SJCRH30 (cell line): Measurements from ENCODE around the gene MYCBP2. TPM values are rescaled to one million over a fixed set of nuclear protein-coding genes. Genes with fewer than 3 reads are reported as not detected.
"Not testable (repeated sequence)": the region's sequence is repeated elsewhere in the genome, so short reads cannot be mapped to it uniquely, and the experiment has no call there.

Source experiments
- DNase-seq, 2 experiments: peaks; one replicate each; pipeline ENCODE4 v3.0.0-alpha.2; 2015 to 2020
- H3K27ac ChIP-seq: fragments of 250-450 bp; sonication (Bioruptor Pico); 2 replicates; pipeline ENCODE4 v1.5.1; 2020; ENCODE audit warnings: mild to moderate bottlenecking, moderate library complexity
- H3K27me3 ChIP-seq: fragments of 250-450 bp; sonication (Bioruptor Pico); 2 replicates; pipeline ENCODE4 v1.5.1; 2020; ENCODE audit warnings: mild to moderate bottlenecking, moderate library complexity
- H3K36me3 ChIP-seq: fragments of 250-450 bp; sonication (Bioruptor Pico); 2 replicates; pipeline ENCODE4 v1.5.1; 2020; ENCODE audit warnings: mild to moderate bottlenecking, moderate library complexity
- H3K4me1 ChIP-seq: fragments of 250-450 bp; sonication (Bioruptor Pico); 2 replicates; pipeline ENCODE4 v1.5.1; 2020; ENCODE audit warnings: mild to moderate bottlenecking, moderate library complexity
- H3K4me3 ChIP-seq: fragments of 250-450 bp; sonication (Bioruptor Pico); 2 replicates; pipeline ENCODE4 v1.5.1; 2020; ENCODE audit warnings: mild to moderate bottlenecking, moderate library complexity
- H3K9me3 ChIP-seq: fragments of 250-450 bp; sonication (Bioruptor Pico); replicated peaks from 2 replicates; pipeline ENCODE4 v1.5.1; 2020; ENCODE audit warnings: mild to moderate bottlenecking, moderate library complexity
- total RNA-seq: library from RNA; depleted of rRNA; stranded (reverse); fragments of >200 nt; shearing (Covaris generic); gene quantifications from 2 replicates; pipeline ENCODE4 v1.2.3, GENCODE V29; 2014

Gene MYCBP2
- total RNA-seq, 1 experiment from 2014 or later = 45.2 TPM

- no peak overlapping the region for H3K27ac ChIP-seq
- no peak overlapping the region for H3K4me3 ChIP-seq
- H3K9me3 ChIP-seq = no peaks in the 10 kb centered on the region
- no peaks in the 10 kb centered on the region for H3K27me3 ChIP-seq
- DNase-seq = no peak
- H3K36me3 ChIP-seq = no peaks in the 10 kb centered on the region
- no peaks in the 10 kb centered on the region for H3K4me1 ChIP-seq
Observed at GRCh38 chr13:77349365-77349764, 22.5 kb upstream of the MYCBP2 start.

- not testable (repeated sequence) for H3K36me3 ChIP-seq, H3K27me3 ChIP-seq, DNase-seq, H3K9me3 ChIP-seq, H3K27ac ChIP-seq, H3K4me3 ChIP-seq, H3K4me1 ChIP-seq
Observed at GRCh38 chr13:77347351-77347750, 20.5 kb upstream of the MYCBP2 start.

- H3K27me3 ChIP-seq = no peaks in the 10 kb centered on the region
- DNase-seq = no peak
- H3K4me1 ChIP-seq = no peaks in the 10 kb centered on the region
- no peak overlapping the region for H3K27ac ChIP-seq
- no peaks in the 10 kb centered on the region for H3K36me3 ChIP-seq
- H3K4me3 ChIP-seq = no peak overlapping the region
- H3K9me3 ChIP-seq = no peaks in the 10 kb centered on the region
Observed at GRCh38 chr13:77345150-77345780, 18.4 kb upstream of the MYCBP2 start.

- H3K36me3 ChIP-seq = no peaks in the 10 kb centered on the region
- DNase-seq = no peak
Observed at GRCh38 chr13:77343841-77344240, 16.9 kb upstream of the MYCBP2 start.

GRCh38 chr13:77339408-77339807, 12.5 kb upstream of the MYCBP2 start:
- Histone ChIP-seq H3K36me3 (no peaks in the 10 kb centered on the region), H3K27ac (no peak overlapping the region), H3K4me3 (no peak overlapping the region), H3K9me3 (no peaks in the 10 kb centered on the region), H3K4me1 (no peaks in the 10 kb centered on the region), H3K27me3 (no peaks in the 10 kb centered on the region)
- DNase-seq = no peak

More at GRCh38 chr13:77343841-77344240, 16.9 kb upstream of the MYCBP2 start:
- H3K27me3 ChIP-seq = no peaks in the 10 kb centered on the region
- no peak overlapping the region for H3K27ac ChIP-seq
- H3K9me3 ChIP-seq = no peaks in the 10 kb centered on the region
- H3K4me1 ChIP-seq = no peaks in the 10 kb centered on the region
- no peak overlapping the region for H3K4me3 ChIP-seq

- Histone ChIP-seq H3K4me1 (no peaks in the 10 kb centered on the region), H3K27me3 (no peaks in the 10 kb centered on the region), H3K9me3 (no peaks in the 10 kb centered on the region), H3K4me3 (no peak overlapping the region), H3K27ac (no peak overlapping the region), H3K36me3 (no peaks in the 10 kb centered on the region)
- DNase-seq = peak in 1 of 2 experiments; percentile 13
Observed at GRCh38 chr13:77338961-77339401, 12.1 kb upstream of the MYCBP2 start.

GRCh38 chr13:77338329-77338728, 11.4 kb upstream of the MYCBP2 start:
- DNase-seq = no peak
- no peak overlapping the region for H3K27ac ChIP-seq
- no peaks in the 10 kb centered on the region for H3K9me3 ChIP-seq
- H3K4me3 ChIP-seq = no peak overlapping the region
- H3K4me1 ChIP-seq = no peaks in the 10 kb centered on the region
- H3K36me3 ChIP-seq = no peaks in the 10 kb centered on the region
- no peaks in the 10 kb centered on the region for H3K27me3 ChIP-seq

GRCh38 chr13:77337159-77337558, 10.3 kb upstream of the MYCBP2 start:
- no peak for DNase-seq

GRCh38 chr13:77335543-77335942, 8.6 kb upstream of the MYCBP2 start:
- Histone ChIP-seq H3K27me3 (no peaks in the 10 kb centered on the region), H3K36me3 (no peaks in the 10 kb centered on the region), H3K4me1 (no peaks in the 10 kb centered on the region), H3K9me3 (no peaks in the 10 kb centered on the region), H3K4me3 (no peak overlapping the region), H3K27ac (no peak overlapping the region)
- DNase-seq = no peak

More at GRCh38 chr13:77337159-77337558, 10.3 kb upstream of the MYCBP2 start:
- Histone ChIP-seq H3K9me3 (no peaks in the 10 kb centered on the region), H3K36me3 (no peaks in the 10 kb centered on the region), H3K4me3 (no peak overlapping the region), H3K27me3 (no peaks in the 10 kb centered on the region), H3K4me1 (no peaks in the 10 kb centered on the region), H3K27ac (no peak overlapping the region)

- no peaks in the 10 kb centered on the region for H3K27me3 ChIP-seq
- H3K9me3 ChIP-seq = no peaks in the 10 kb centered on the region
- no peak for DNase-seq
Observed at GRCh38 chr13:77333594-77333993, 6.7 kb upstream of the MYCBP2 start.

GRCh38 chr13:77331421-77331820, 4.5 kb upstream of the MYCBP2 start:
- no peaks in the 10 kb centered on the region for H3K4me1 ChIP-seq
- DNase-seq = no peak
- H3K9me3 ChIP-seq = no peaks in the 10 kb centered on the region
- no peaks in the 10 kb centered on the region for H3K27me3 ChIP-seq
- no peak overlapping the region for H3K27ac ChIP-seq
- H3K4me3 ChIP-seq = no peak overlapping the region
- H3K36me3 ChIP-seq = no peaks in the 10 kb centered on the region

More at GRCh38 chr13:77333594-77333993, 6.7 kb upstream of the MYCBP2 start:
- Histone ChIP-seq H3K27ac (no peak overlapping the region), H3K4me1 (no peaks in the 10 kb centered on the region), H3K36me3 (no peaks in the 10 kb centered on the region), H3K4me3 (no peak overlapping the region)

GRCh38 chr13:77329911-77330584, 3.2 kb upstream of the MYCBP2 start:
- Histone ChIP-seq H3K4me3 (peak overlapping the region; percentile 68), H3K9me3 (no peaks in the 10 kb centered on the region), H3K27me3 (no peaks in the 10 kb centered on the region), H3K27ac (peak overlapping the region; percentile 60), H3K4me1 (no peaks in the 10 kb centered on the region), H3K36me3 (no peaks in the 10 kb centered on the region)
- no peak for DNase-seq

- Histone ChIP-seq H3K4me1 (no peaks in the 10 kb centered on the region), H3K27ac (peak overlapping the region; percentile 60), H3K36me3 (no peaks in the 10 kb centered on the region)
Observed at GRCh38 chr13:77329133-77329910, 2.4 kb upstream of the MYCBP2 start.

GRCh38 chr13:77328819-77329132, 1.9 kb upstream of the MYCBP2 start:
- Histone ChIP-seq H3K4me3 (peak overlapping the region; percentile 68), H3K27ac (no peak overlapping the region; the same call in 1 of the 2 replicates), H3K36me3 (no peaks in the 10 kb centered on the region), H3K27me3 (no peaks in the 10 kb centered on the region), H3K4me1 (no peaks in the 10 kb centered on the region), H3K9me3 (no peaks in the 10 kb centered on the region)
- no peak for DNase-seq

More at GRCh38 chr13:77329133-77329910, 2.4 kb upstream of the MYCBP2 start:
- no peaks in the 10 kb centered on the region for H3K27me3 ChIP-seq
- peak; percentile 83 to 93 for DNase-seq
- no peaks in the 10 kb centered on the region for H3K9me3 ChIP-seq
- H3K4me3 ChIP-seq = peak overlapping the region; percentile 68

GRCh38 chr13:77325371-77325980, 1.4 kb downstream of the MYCBP2 start:
- no peaks in the 10 kb centered on the region for H3K36me3 ChIP-seq
- DNase-seq = peak in 1 of 2 experiments; percentile 26
- H3K27ac ChIP-seq = no peak overlapping the region

More at GRCh38 chr13:77325371-77325980, 1.4 kb downstream of the MYCBP2 start:
- Histone ChIP-seq H3K4me3 (peak overlapping the region; percentile 93), H3K27me3 (no peaks in the 10 kb centered on the region), H3K9me3 (no peaks in the 10 kb centered on the region), H3K4me1 (no peaks in the 10 kb centered on the region)
